HUES6 (cell line): ENCODE measurements around the gene P2RX4.
"Not testable (repeated sequence)": the region's sequence is repeated elsewhere in the genome, so short reads cannot be mapped to it uniquely, and the experiment has no call there.

Experiments
- H3K27ac ChIP-seq: 2 replicates; pipeline ENCODE4 v1.7.0; 2013; ENCODE audit warnings: low read depth, mild to moderate bottlenecking, low read length, inconsistent platforms
- H3K27me3 ChIP-seq: 2 replicates; pipeline ENCODE4 v1.6.1; 2013; ENCODE audit warnings: low read length; ENCODE audit not compliant: control insufficient read depth, insufficient read depth
- H3K36me3 ChIP-seq: 2 replicates; pipeline ENCODE4 v1.6.1; 2013; ENCODE audit warnings: low read length; ENCODE audit not compliant: control insufficient read depth, insufficient read depth
- H3K4me1 ChIP-seq: 2 replicates; pipeline ENCODE4 v1.6.1; 2013; ENCODE audit warnings: low read length; ENCODE audit not compliant: control insufficient read depth, insufficient read depth
- H3K4me3 ChIP-seq: 2 replicates; pipeline ENCODE4 v1.5.1; 2013; ENCODE audit warnings: low read depth, low read length
- H3K9ac ChIP-seq: one replicate; pipeline ENCODE4 v1.6.1; 2013; ENCODE audit warnings: mild to moderate bottlenecking, low read length
- H3K9me3 ChIP-seq: 2 replicates; pipeline ENCODE4 v1.6.1; 2013; ENCODE audit warnings: low read depth, low read length; ENCODE audit not compliant: control insufficient read depth, insufficient read depth

P2RX4 gene

DNA sequence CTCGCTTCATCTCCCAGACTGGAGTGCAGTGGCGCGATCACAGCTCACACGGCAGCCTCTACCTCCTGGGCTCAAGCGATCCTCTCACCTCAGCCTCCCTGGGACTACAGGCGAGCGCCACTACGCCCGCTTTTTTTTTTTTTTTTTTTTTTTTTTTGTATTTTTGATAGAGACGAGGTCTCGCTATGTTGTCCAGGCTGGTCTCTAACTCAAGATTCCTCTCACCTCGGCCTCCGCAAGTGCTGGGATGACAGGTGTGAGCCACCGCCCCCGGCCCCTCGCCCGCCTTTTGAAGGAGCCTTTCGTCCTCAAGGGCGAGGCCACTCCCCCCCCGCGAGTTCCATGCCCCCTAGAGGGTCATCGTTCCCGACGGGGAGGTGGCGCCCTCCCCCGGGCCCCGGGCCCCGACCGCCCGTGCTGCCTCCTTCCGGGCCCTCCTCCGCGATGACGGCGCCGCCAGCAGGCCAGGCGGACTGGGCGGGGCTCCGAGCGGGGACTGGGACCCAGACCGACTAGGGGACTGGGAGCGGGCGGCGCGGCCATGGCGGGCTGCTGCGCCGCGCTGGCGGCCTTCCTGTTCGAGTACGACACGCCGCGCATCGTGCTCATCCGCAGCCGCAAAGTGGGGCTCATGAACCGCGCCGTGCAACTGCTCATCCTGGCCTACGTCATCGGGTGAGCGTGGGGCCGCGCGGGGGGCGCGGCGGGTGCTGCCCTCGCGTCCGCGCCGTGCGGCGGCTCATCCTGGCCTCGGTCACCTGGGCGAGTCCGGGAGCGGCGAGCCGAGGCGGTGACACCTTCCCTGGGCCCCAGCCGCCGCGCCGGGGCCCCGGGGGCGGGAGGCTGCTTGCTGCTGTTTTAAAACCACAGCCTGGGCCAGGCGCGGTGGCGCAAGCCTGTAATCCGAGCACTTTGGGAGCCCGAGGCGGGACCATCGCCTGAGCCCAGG lies at the start of gene P2RX4:
Gene P2RX4, plus strand, starts transcription at position 506 of the 949 bp plus-strand sequence. Its CDS starts 36 bp downstream, at position 542.
- Histone ChIP-seq H3K4me1 (0 out of 2 replicates have a peak, but pooled peaks cover 4% of the 10 kb centered on the region), H3K9me3 (no peaks in the 10 kb centered on the region), H3K27ac (peak within 1 kb of the TSS; percentile 52; the same call in 1 of the 2 replicates), H3K27me3 (peaks cover 7% of the 10 kb centered on the region), H3K4me3 (peak within 1 kb of the TSS; percentile 76), H3K9ac (peak within 1 kb of the TSS; percentile 91), H3K36me3 (no peaks in the 10 kb centered on the region)

GRCh38 chr12:121162384-121162783 lies 47.5 kb upstream of the P2RX4 start:
- H3K36me3 ChIP-seq = no peaks in the 10 kb centered on the region
- H3K4me1 ChIP-seq = no peaks in the 10 kb centered on the region
- H3K9ac ChIP-seq = no peak overlapping the region
- peaks cover 5% of the 10 kb centered on the region; the same call in 1 of the 2 replicates for H3K9me3 ChIP-seq
- H3K27me3 ChIP-seq = no peaks in the 10 kb centered on the region
- no peak overlapping the region for H3K27ac ChIP-seq
- no peak overlapping the region for H3K4me3 ChIP-seq

GRCh38 chr12:121162985-121163384 lies 46.9 kb upstream of the P2RX4 start:
- Histone ChIP-seq H3K36me3 (no peaks in the 10 kb centered on the region), H3K9me3 (peaks cover 2% of the 10 kb centered on the region; the same call in 1 of the 2 replicates), H3K27ac (no peak overlapping the region), H3K27me3 (no peaks in the 10 kb centered on the region), H3K9ac (no peak overlapping the region), H3K4me3 (no peak overlapping the region), H3K4me1 (no peaks in the 10 kb centered on the region)

DNA sequence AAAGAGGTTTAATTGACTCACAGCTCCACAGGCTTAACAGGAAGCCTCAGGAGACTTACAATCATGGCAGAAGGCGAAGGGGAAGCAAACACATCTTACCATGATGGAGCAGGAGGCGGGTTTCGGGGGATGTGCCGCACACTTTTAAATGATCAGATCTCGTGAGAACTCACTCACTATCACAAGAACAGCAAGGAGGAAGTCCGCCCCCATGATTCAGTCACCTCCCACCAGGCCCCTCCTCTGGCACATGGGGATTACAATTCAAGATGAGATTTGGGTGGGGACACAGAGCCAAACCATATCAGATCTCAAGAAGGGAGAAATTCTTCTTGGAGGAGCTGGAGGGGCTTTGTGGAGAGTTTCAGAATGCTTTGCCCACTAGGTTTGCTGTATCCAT lies 45.1 kb upstream of the P2RX4 start:
- H3K9ac ChIP-seq, H3K27me3 ChIP-seq, H3K27ac ChIP-seq, H3K4me1 ChIP-seq, H3K4me3 ChIP-seq, H3K36me3 ChIP-seq, H3K9me3 ChIP-seq: not testable (repeated sequence)

GRCh38 chr12:121165316-121165715 lies 44.6 kb upstream of the P2RX4 start:
- no peak overlapping the region for H3K27ac ChIP-seq
- H3K9me3 ChIP-seq = no peaks in the 10 kb centered on the region
- no peak overlapping the region for H3K9ac ChIP-seq
- no peak overlapping the region for H3K4me3 ChIP-seq
- no peaks in the 10 kb centered on the region for H3K27me3 ChIP-seq
- H3K36me3 ChIP-seq = no peaks in the 10 kb centered on the region
- H3K4me1 ChIP-seq = no peaks in the 10 kb centered on the region

DNA sequence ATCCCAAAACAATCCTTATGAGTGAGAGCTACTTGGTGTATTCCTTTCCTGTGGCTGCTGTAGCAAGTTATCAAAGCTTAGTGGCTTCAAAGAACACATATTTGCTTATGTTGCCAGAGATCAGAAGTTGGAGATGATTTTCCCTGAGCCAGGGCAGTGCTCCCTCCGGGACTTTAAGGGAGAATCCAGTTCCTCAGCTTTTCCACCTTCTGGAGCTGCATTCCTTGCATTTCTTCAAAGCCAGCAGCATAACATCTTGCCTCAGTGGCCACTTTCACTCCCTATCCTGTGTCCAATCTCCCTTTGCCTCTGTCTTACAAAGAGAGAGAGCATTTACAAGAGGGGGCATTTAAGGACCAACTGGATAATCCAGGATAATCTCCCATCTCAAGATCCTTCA lies 43.6 kb upstream of the P2RX4 start:
- H3K9ac ChIP-seq = no peak overlapping the region
- no peak overlapping the region for H3K4me3 ChIP-seq
- H3K27ac ChIP-seq = no peak overlapping the region
- no peaks in the 10 kb centered on the region for H3K27me3 ChIP-seq
- no peaks in the 10 kb centered on the region for H3K36me3 ChIP-seq
- no peaks in the 10 kb centered on the region for H3K9me3 ChIP-seq
- no peaks in the 10 kb centered on the region for H3K4me1 ChIP-seq

DNA sequence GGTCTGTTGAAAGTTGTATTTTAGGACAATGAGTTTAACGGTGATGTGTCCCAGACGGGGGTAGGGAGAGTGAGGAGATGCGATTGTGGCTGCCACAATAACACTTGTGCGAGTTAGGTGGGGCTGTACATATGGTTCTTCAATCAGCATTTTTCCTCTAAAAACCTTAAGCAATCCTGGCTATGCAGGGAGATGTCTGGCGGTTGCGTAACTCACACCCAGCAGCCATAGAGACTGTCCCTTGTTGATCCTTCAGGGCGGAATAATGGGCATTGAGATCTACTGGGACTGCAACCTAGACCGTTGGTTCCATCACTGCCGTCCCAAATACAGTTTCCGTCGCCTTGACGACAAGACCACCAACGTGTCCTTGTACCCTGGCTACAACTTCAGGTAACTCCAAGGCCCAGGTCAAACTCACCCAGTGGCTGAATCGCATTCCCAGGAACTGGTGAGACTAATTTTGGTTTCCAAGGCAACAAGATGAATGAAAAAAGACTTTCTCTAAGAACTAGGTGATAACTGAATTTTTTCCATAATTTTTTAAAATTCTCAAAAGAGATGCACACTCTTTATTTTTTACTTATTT lies 42.6 kb upstream of the P2RX4 start:
- Histone ChIP-seq H3K9me3 (no peaks in the 10 kb centered on the region), H3K36me3 (no peaks in the 10 kb centered on the region), H3K9ac (no peak overlapping the region), H3K4me3 (no peak overlapping the region), H3K27ac (no peak overlapping the region), H3K27me3 (no peaks in the 10 kb centered on the region), H3K4me1 (no peaks in the 10 kb centered on the region)

DNA sequence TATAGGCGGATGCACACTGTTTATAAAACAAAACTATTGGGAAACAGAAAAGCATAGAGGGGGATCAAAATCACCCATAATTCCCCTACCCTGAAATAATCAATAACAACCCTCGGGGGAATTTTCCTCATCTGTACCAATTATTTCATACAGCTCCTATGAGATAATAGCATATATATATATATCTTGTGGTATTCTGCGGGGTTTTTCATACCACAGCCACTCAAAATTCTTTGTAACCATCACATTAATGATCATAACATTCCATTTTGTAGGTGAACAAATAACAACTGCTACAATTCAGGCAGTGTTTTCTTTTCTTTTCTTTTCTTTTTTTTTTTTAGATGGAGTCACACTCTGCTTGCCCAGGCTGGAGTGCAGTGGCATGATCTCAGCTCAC lies 42.0 kb upstream of the P2RX4 start:
- Histone ChIP-seq H3K27me3 (no peaks in the 10 kb centered on the region), H3K4me3 (no peak overlapping the region), H3K9ac (no peak overlapping the region), H3K4me1 (no peaks in the 10 kb centered on the region), H3K27ac (no peak overlapping the region), H3K9me3 (no peaks in the 10 kb centered on the region), H3K36me3 (no peaks in the 10 kb centered on the region)

GRCh38 chr12:121170151-121170550 lies 39.8 kb upstream of the P2RX4 start:
- Histone ChIP-seq H3K4me1 (no peaks in the 10 kb centered on the region), H3K27me3 (no peaks in the 10 kb centered on the region), H3K9me3 (no peaks in the 10 kb centered on the region), H3K4me3 (no peak overlapping the region), H3K9ac (no peak overlapping the region), H3K27ac (no peak overlapping the region), H3K36me3 (no peaks in the 10 kb centered on the region)

DNA sequence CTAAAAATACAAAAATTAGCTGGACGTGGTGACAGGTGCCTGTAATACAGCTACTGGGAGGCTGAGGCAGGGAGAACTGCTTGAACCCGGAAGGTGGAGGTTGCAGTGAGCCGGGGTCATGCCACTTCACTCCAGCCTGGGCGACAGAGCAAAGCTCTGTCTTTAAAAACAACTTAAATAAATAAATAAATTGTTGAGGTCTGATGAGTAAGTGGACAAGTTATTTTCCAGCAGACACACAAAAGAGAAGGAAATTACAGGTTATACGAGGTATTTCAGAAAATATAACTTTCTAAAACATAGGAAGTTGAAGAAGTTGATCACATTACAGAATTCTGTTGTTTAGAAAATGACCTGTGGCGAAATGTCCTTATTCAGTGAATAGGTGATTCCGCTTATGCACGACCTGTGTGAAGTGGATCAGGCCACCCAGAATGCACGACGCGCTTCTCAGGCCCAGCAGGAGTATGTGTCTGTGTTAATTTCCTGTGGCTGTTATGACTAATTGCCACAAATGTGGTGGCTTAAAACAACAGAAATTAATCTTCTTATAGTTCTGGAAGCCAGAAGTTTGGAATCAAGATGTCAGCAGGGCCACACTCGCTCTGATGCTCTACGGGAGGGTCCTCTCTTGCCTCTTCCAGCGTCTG lies 39.2 kb upstream of the P2RX4 start:
- H3K4me3 ChIP-seq = no peak overlapping the region
- H3K36me3 ChIP-seq = no peaks in the 10 kb centered on the region
- no peak overlapping the region for H3K9ac ChIP-seq
- H3K27me3 ChIP-seq = no peaks in the 10 kb centered on the region
- H3K9me3 ChIP-seq = no peaks in the 10 kb centered on the region
- H3K27ac ChIP-seq = no peak overlapping the region
- H3K4me1 ChIP-seq = no peaks in the 10 kb centered on the region

- Histone ChIP-seq H3K9ac (no peak overlapping the region), H3K27ac (no peak overlapping the region)
Measured at GRCh38 chr12:121172145-121172544, 37.8 kb upstream of the P2RX4 start.

More at GRCh38 chr12:121172145-121172544, 37.8 kb upstream of the P2RX4 start:
- no peaks in the 10 kb centered on the region for H3K27me3 ChIP-seq
- H3K9me3 ChIP-seq = no peaks in the 10 kb centered on the region
- no peak overlapping the region for H3K4me3 ChIP-seq
- H3K36me3 ChIP-seq = no peaks in the 10 kb centered on the region
- H3K4me1 ChIP-seq = peaks cover 3% of the 10 kb centered on the region; the same call in 1 of the 2 replicates
